HG02759 (cell line): ENCODE results near the gene CCSER2.
A peak's percentile ranks its signal among the peaks of the same experiment; 100 is the strongest.
"Not testable (repeated sequence)": the region's sequence is repeated elsewhere in the genome, so short reads cannot be mapped to it uniquely, and the experiment has no call there.

Source experiments
- ATAC-seq: cut with Tn5 transposase; IDR thresholded peaks from one replicate; pipeline ENCODE4 v1.9.1; 2021; ENCODE audit warnings: mild to moderate bottlenecking, moderate library complexity; ENCODE audit not compliant: unreplicated experiment

The CCSER2 gene

GRCh38 chr10:84328418-84329195 is at the start of gene CCSER2:
Gene CCSER2, plus strand, starts transcription at chr10:84328589. Its CDS starts 42,464 bp downstream, at chr10:84371053.
- ATAC-seq, result peak; percentile 70

- not testable (repeated sequence) for ATAC-seq
Measured at GRCh38 chr10:84279876-84280475, 48.4 kb upstream of the CCSER2 start.

- no peak for ATAC-seq
Measured at GRCh38 chr10:84286695-84287094, 41.7 kb upstream of the CCSER2 start.

- no peak for ATAC-seq
Measured at GRCh38 chr10:84288151-84288550, 40.2 kb upstream of the CCSER2 start.

- no peak for ATAC-seq
Measured at GRCh38 chr10:84289521-84290200, 38.7 kb upstream of the CCSER2 start.

- no peak for ATAC-seq
Measured at GRCh38 chr10:84290235-84290634, 38.2 kb upstream of the CCSER2 start.

DNA sequence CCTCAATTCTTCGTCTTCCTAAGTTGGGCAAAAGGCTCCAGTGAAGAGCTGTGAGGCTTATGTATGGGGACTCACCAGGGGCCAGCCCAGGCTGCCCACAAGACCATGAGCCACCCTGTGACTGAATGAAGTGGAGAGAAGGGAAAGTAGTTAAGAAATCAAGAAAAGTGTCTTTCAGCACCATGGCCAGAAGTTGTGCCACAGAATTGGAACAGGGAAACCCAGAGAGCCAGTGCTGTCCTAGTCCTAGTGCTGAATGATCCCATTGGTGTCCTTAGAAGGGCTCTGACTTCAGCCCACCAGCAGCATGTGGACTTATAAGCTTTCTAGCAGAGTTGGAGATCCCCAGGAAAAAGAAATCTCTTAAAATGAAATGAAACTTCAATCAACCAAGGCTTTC is 37.0 kb upstream of the CCSER2 start:
- ATAC-seq, result no peak

- peak; percentile 59 for ATAC-seq
Measured at GRCh38 chr10:84292502-84292901, 35.9 kb upstream of the CCSER2 start.

DNA sequence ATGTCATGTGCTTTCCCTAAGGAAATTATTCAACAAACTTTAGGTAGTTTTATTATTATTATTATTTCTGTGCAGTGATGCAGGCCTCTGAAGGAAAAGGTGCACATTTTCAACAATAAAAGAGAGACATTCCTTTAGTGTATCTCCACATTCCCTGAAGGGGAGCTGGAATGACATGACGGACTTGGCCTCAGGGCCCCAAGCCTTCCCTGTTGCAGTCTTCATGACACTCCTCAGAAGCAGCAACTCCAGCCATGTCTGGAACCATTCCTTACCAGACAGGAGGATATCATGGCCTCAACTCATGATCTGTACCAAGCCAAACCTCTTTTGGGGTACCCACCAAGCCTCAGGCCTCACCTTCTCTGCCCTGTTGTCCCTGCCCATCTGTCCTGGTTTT is 35.2 kb upstream of the CCSER2 start:
- no peak for ATAC-seq

DNA sequence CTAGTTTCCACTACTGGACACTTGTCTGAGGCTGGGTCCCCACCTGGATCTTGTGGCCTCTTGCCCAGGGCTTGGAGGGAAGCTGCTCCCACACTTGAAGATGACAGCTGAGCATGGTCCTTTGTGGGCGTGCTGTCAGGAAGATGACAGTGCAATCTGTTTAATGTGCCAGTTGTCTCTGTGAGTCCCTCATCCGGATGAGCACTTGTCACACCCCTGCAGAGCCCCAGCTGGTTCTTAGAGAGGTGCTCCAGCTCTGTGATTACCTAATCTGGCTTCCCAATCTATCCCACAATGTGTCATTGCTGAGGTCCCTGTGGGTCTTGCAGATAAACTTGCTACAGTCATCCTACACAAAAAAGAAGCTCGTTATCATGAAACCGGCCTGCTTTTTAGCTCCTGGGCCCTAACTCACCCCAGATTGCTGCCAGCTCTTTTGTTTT is 34.8 kb upstream of the CCSER2 start:
- ATAC-seq, result no peak

DNA sequence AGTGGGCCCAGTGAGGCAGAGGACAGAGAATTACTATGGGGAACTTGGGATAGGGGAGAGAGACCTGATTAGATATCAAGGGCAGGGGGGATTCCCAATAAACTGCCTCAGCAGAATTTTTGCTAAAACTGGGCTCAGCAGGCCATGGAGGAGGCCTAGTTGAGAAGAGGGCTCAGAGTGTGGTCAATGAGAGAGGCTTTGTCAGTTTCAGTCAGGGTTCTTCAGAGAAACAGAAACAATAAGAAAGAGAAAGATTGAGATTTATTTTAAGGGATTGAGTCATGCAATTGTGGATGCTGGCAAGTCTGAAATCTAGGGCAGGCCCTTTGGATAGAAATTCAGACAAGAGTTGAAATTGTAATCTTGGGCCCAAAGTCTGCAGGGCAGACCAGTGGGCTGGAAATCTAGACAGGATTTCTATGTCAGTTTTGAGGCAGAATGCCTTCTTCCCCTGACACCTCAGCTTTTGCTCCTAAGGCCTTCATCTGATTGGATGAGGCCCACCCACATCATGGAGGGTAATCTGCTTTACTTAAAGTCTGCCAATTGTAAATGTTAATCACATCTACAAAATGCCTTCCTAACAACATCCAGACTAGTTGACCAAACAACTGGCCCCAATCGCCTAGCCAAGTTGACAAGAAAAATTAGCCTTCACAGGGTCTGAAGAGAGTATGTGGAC is 33.5 kb upstream of the CCSER2 start:
- ATAC-seq, result peak; percentile 51

DNA sequence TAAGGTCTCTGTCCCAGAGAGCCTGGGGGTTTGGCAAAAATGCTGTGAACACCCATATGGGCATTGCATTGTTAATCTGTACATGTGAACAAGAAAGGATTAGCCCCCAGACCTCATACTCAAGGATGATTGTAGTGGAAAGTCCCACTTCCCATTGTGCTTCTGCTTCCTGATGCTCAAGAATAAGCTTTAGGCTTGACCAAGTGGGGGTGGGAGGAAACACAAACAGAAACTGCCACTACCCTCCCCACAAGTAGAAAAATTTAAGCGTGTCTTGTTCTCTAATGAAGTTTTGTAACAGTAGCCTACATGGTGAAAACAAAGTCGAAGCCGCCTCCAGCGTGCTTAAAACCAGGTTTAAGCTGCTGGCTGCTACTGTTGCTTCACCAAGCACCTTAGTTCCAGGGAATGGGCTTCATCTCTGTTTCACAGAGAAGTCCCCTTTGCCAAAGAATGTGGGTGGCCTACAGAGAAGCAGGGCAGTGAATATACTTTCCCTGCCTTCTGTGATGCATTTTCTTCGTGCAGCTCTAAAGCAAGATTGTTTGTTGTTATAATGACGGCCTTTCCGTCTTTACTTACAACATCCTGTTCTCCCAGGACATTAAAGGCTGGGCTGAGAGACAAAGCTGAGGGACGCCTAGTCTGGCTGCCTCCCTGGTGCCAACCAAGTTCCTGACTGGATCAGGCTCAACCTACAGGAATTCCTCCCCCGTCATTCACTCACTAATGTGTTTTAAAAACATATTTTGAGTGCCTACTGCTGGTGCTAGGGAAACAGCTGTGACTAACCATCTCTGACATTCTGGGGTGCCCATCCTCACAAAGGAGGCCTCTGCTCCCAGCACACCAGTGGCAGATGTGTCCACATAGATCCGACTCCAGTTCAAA is 32.1 kb upstream of the CCSER2 start:
- no peak for ATAC-seq

- ATAC-seq, result no peak
Measured at GRCh38 chr10:84298057-84298456, 30.3 kb upstream of the CCSER2 start.

- no peak for ATAC-seq
Measured at GRCh38 chr10:84302223-84302622, 26.2 kb upstream of the CCSER2 start.

GRCh38 chr10:84306751-84307384 is 21.5 kb upstream of the CCSER2 start:
- ATAC-seq, result no peak

GRCh38 chr10:84308021-84308420 is 20.4 kb upstream of the CCSER2 start:
- ATAC-seq, result no peak

- no peak for ATAC-seq
Measured at GRCh38 chr10:84308481-84309304, 19.7 kb upstream of the CCSER2 start.

DNA sequence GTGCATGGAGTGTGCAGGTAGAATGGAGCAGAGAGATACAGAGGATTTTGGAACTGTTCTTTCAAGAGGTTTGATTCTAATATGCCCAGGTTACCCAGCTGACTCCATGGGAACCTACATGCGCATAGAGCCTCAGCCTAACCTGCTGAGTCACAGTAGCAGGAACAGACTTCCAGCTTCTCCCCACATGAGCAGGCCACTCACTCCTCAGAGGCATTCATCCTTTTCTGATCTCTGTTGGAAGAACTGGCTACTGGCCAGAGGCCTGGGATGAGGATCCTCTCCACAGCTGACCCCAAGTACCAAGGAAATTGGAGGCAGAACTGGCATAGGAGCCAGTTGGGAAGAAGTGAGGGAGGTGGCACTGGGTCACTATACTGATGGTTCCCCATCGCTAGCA is 17.9 kb upstream of the CCSER2 start:
- no peak for ATAC-seq

- no peak for ATAC-seq
Measured at GRCh38 chr10:84311576-84311975, 16.8 kb upstream of the CCSER2 start.
